ENCODE results near the gene KRTAP20-4. TPM values are rescaled to one million over a fixed set of nuclear protein-coding genes. Genes with fewer than 3 reads are reported as not detected.

KRTAP20-4 gene
- total and polyA plus RNA-seq, 9 of the 15 experiments (the other 6 are each of a cell fraction or from before 2014, with no cell fraction given) = not detected

DNA sequence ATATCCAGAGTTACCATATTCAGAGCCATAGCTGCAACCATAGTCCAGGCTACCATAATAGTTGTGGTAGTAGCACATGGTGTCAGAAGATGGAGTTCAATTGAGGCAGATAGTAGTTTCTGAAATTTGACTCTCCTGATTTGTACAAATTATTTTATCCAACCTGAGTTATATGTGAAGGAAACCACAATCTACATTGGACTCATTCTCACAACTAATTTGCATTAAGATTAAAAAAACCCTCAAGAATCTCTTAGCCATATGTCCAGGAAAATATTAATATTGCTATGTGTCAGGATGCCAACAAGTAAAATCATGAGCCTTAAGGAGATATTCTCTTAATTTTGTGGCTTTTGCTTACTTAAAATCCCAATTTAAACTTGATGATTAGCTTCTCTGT is 30.1 kb upstream of the KRTAP20-4 start, which contains the start of gene KRTAP22-2:
KRTAP22-2 (minus strand) TSS at position 101 of the 400 bp plus-strand sequence.
- Histone ChIP-seq H4K20me1 (replicated peaks; ENCODE audit: control insufficient read depth, insufficient read depth, low read length) (no peaks in the 10 kb centered on the region), H3K4me1 (replicated peaks in 1 of 2; ENCODE audit: control insufficient read depth in 2 of 2, insufficient read depth in 2 of 2, low read length in 2 of 2) (no peaks in the 10 kb centered on the region), H3K4me2 (ENCODE audit: insufficient read depth, low read length) (no peak within 1 kb of the TSS), H3K79me2 (ENCODE audit: control insufficient read depth, insufficient read depth, low read length) (no peaks in the 10 kb centered on the region), H3K27ac (ENCODE audit: extremely low read depth, low read depth, low read length) (no peak within 1 kb of the TSS), H3K4me3 (no peak within 1 kb of the TSS), H3K9ac (ENCODE audit: insufficient read depth in 1 of 2, low read depth in 2 of 2, low read length in 2 of 2) (no peak within 1 kb of the TSS), H3K9me1 (ENCODE audit: control insufficient read depth, insufficient read depth, low read length) (no peaks in the 10 kb centered on the region), H3K27me3 (ENCODE audit: control insufficient read depth in 2 of 2, insufficient read depth in 2 of 2, low read length in 2 of 2) (no peaks in the 10 kb centered on the region), H3K9me3 (replicated peaks; ENCODE audit: control insufficient read depth, insufficient read depth, low read depth, low read length) (no peaks in the 10 kb centered on the region; the same call in 1 of the 2 replicates), H2AFZ (ENCODE audit: low read depth, low read length) (no peak within 1 kb of the TSS), H3K36me3 (ENCODE audit: control insufficient read depth, insufficient read depth, low read length) (no peaks in the 10 kb centered on the region)
- ATAC-seq = no peak
- FAIRE-seq = no peak
- CTCF ChIA-PET (ENCODE audit: low intra/inter-chr PET ratio) = no interaction called here
- no TSS peak for BruUV-seq (replicated peaks)
- POLR2A ChIA-PET = no interaction called here
- intact Hi-C loops (cut with micrococcal nuclease) (no loop called here), in situ Hi-C loops (cut with MboI) (no loop called here)
- no peak for DNase-seq (ENCODE audit: extremely low read depth in 1 of 4, low spot score in 3 of 4)
- TF ChIP-seq TOE1 (IDR thresholded peaks at IDR 0.05; ENCODE audit: borderline replicate concordance) = no peak
- TF ChIP-seq TOE1 (CRISPR knock-in tag; IDR thresholded peaks at IDR 0.05; ENCODE audit: borderline replicate concordance, low read depth) = no peak
- TF ChIP-seq, protein P1, sequence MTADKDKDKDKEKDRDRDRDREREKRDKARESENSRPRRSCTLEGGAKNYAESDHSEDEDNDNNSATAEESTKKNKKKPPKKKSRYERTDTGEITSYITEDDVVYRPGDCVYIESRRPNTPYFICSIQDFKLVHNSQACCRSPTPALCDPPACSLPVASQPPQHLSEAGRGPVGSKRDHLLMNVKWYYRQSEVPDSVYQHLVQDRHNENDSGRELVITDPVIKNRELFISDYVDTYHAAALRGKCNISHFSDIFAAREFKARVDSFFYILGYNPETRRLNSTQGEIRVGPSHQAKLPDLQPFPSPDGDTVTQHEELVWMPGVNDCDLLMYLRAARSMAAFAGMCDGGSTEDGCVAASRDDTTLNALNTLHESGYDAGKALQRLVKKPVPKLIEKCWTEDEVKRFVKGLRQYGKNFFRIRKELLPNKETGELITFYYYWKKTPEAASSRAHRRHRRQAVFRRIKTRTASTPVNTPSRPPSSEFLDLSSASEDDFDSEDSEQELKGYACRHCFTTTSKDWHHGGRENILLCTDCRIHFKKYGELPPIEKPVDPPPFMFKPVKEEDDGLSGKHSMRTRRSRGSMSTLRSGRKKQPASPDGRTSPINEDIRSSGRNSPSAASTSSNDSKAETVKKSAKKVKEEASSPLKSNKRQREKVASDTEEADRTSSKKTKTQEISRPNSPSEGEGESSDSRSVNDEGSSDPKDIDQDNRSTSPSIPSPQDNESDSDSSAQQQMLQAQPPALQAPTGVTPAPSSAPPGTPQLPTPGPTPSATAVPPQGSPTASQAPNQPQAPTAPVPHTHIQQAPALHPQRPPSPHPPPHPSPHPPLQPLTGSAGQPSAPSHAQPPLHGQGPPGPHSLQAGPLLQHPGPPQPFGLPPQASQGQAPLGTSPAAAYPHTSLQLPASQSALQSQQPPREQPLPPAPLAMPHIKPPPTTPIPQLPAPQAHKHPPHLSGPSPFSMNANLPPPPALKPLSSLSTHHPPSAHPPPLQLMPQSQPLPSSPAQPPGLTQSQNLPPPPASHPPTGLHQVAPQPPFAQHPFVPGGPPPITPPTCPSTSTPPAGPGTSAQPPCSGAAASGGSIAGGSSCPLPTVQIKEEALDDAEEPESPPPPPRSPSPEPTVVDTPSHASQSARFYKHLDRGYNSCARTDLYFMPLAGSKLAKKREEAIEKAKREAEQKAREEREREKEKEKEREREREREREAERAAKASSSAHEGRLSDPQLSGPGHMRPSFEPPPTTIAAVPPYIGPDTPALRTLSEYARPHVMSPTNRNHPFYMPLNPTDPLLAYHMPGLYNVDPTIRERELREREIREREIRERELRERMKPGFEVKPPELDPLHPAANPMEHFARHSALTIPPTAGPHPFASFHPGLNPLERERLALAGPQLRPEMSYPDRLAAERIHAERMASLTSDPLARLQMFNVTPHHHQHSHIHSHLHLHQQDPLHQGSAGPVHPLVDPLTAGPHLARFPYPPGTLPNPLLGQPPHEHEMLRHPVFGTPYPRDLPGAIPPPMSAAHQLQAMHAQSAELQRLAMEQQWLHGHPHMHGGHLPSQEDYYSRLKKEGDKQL (CRISPR knock-in tag; IDR thresholded peaks at IDR 0.05; ENCODE audit: borderline replicate concordance) = no peak
